Endothelial cell of umbilical vein (primary cell): Measurements from ENCODE around the gene MYO9A. TPM values are rescaled to one million over a fixed set of nuclear protein-coding genes. Genes with fewer than 3 reads are reported as not detected.

Experiments used
- BruUV-seq: library from RNA; stranded (reverse); fragments of 400-500 nt; replicated peaks from 2 replicates; lab custom pipeline; 2021; lab: Mats Ljungman, UMichigan
- CTCF ChIA-PET: fragments of 300-600, 350-600 bp; sonication (Branson Sonifier 250); formaldehyde crosslinking; loops from one replicate; lab custom pipeline; 2021; ENCODE audit warnings: antibody characterized with exemption, inconsistent platforms; lab: Charles Lee
- POLR2A ChIA-PET: fragments of 300-600, 350-600 bp; sonication (Branson Sonifier 250); formaldehyde crosslinking; loops from one replicate; lab custom pipeline; 2021; ENCODE audit warnings: antibody characterized with exemption, inconsistent platforms; lab: Charles Lee
- DNase-seq: peaks from one replicate; pipeline ENCODE4 v3.0.0-alpha.2; 2011; ENCODE audit warnings: low read depth, low spot score
- FAIRE-seq: peaks from 2 replicates; lab custom pipeline; 2011; peaks lifted over from hg19 to GRCh38; lab: Jason Lieb, UNC
- H2AFZ ChIP-seq: 2 replicates; pipeline ENCODE4 v1.6.0; 2012; ENCODE audit warnings: low read depth, low read length, control low read depth, inconsistent platforms
- H3K27ac ChIP-seq: 2 replicates; pipeline ENCODE4 v1.5.1; 2011; ENCODE audit warnings: low read depth, mild to moderate bottlenecking, control low read depth, low read length, moderate library complexity; ENCODE audit not compliant: insufficient read depth
- H3K27me3 ChIP-seq, 2 experiments: 2 replicates each; pipeline versions ENCODE4 v1.6.0 to v1.6.1; 2011; ENCODE audit warnings: low read length in 2 of 2, mixed read lengths in 1 of 2; ENCODE audit not compliant: control insufficient read depth in 2 of 2, insufficient read depth in 2 of 2
- H3K36me3 ChIP-seq, 2 experiments: 2 replicates in 1 of 2; 3 replicates in 1 of 2; pipeline ENCODE4 v1.5.1; 2011; ENCODE audit warnings: low read length in 2 of 2, mild to moderate bottlenecking in 1 of 2, moderate library complexity in 1 of 2; ENCODE audit not compliant: control insufficient read depth in 2 of 2, insufficient read depth in 2 of 2; ENCODE audit errors: extremely low read depth in 1 of 2
- H3K4me1 ChIP-seq: 3 replicates; pipeline ENCODE4 v1.5.1; 2011; ENCODE audit warnings: mild to moderate bottlenecking, low read length; ENCODE audit not compliant: control insufficient read depth, insufficient read depth; ENCODE audit errors: extremely low read depth
- H3K4me2 ChIP-seq: 2 replicates; pipeline ENCODE4 v1.6.1; 2011; ENCODE audit warnings: low read length, control low read depth, mixed read lengths; ENCODE audit not compliant: insufficient read depth
- H3K4me3 ChIP-seq, 3 experiments: fragments of 200-600 bp in 1 of 3; sonication (generic), shearing (Covaris generic) in 1 of 3; replicated peaks in 1 of 3; 2 replicates each; pipeline ENCODE4 v1.5.1; 2011 to 2016; ENCODE audit warnings: control low read depth in 3 of 3, low read length in 3 of 3, mild to moderate bottlenecking in 2 of 3, inconsistent platforms in 1 of 3, low read depth in 1 of 3, moderate library complexity in 1 of 3; ENCODE audit not compliant: insufficient read depth in 1 of 3
- H3K79me2 ChIP-seq: 2 replicates; pipeline ENCODE4 v1.6.0; 2012; ENCODE audit warnings: low read length, inconsistent platforms; ENCODE audit not compliant: control insufficient read depth, insufficient read depth
- H3K9ac ChIP-seq: replicated peaks from 2 replicates; pipeline ENCODE3; 2011; ENCODE audit warnings: low read length, control low read depth; ENCODE audit not compliant: insufficient read depth; ENCODE audit errors: extremely low read depth
- H3K9me1 ChIP-seq: replicated peaks from 3 replicates; pipeline ENCODE4 v1.6.0; 2011; ENCODE audit warnings: mild to moderate bottlenecking, low read length; ENCODE audit not compliant: control insufficient read depth, insufficient read depth; ENCODE audit errors: extremely low read depth
- H3K9me3 ChIP-seq: replicated peaks from 2 replicates; pipeline ENCODE4 v1.5.1; 2012; ENCODE audit warnings: low read length, inconsistent platforms; ENCODE audit not compliant: control insufficient read depth, insufficient read depth
- H4K20me1 ChIP-seq: replicated peaks from 2 replicates; pipeline ENCODE3; 2011; ENCODE audit warnings: mild to moderate bottlenecking, low read length; ENCODE audit not compliant: control insufficient read depth, insufficient read depth; ENCODE audit errors: extremely low read depth
- FOS ChIP-seq: IDR thresholded peaks from 2 replicates; pipeline ENCODE4 v1.6.1; 2011; ENCODE audit warnings: mild to moderate bottlenecking, low read length, moderate library complexity, borderline replicate concordance; ENCODE audit not compliant: insufficient read depth
- GATA2 ChIP-seq: IDR thresholded peaks from 2 replicates; pipeline ENCODE4 v1.7.0; 2011; ENCODE audit warnings: low read depth, mild to moderate bottlenecking, moderate library complexity, mixed read lengths, low read length; ENCODE audit not compliant: insufficient read length, insufficient read depth
- JUN ChIP-seq: IDR thresholded peaks from 2 replicates; pipeline ENCODE4 v1.6.1; 2011; ENCODE audit warnings: borderline replicate concordance, low read depth; ENCODE audit not compliant: insufficient read length, insufficient read depth
- MAX ChIP-seq: IDR thresholded peaks from 2 replicates; pipeline ENCODE4 v1.6.1; 2011; ENCODE audit not compliant: insufficient read depth, insufficient read length
- POLR2A ChIP-seq: IDR thresholded peaks from 2 replicates; pipeline ENCODE4 v1.6.1; 2012; ENCODE audit warnings: low read depth, mild to moderate bottlenecking, control low read depth, low read length
- POLR2AphosphoS5 ChIP-seq: IDR thresholded peaks from 2 replicates; pipeline ENCODE4 v1.6.1; 2012; ENCODE audit warnings: low read depth, mild to moderate bottlenecking, control low read depth, low read length, moderate library complexity; ENCODE audit not compliant: insufficient read depth
- dilution Hi-C: fragments of 300-500 bp; cut with MboI; formaldehyde crosslinking; loops from one replicate; pipeline ENCODE4 v1.15.0; 2019; ENCODE audit warnings: low sequenced_read_pairs; ENCODE audit not compliant: extremely low pct_ligation_motif_present
- intact Hi-C: fragments of 100-400 bp; cut with micrococcal nuclease; formaldehyde crosslinking; loops from one replicate; pipeline ENCODE4 v1.10.0; 2022
- polyA plus RNA-seq, 4 experiments: library from polyadenylated mRNA; depleted of rRNA in 3 of 4; stranded (reverse) in 3 of 4; unstranded in 1 of 4; fragments of >200 nt; gene quantifications; 2 replicates each; pipeline versions ENCODE4 v1.2.1 to v1.2.3, GENCODE V29; 2011 to 2012; ENCODE audit warnings: missing spikeins in 1 of 4
- total RNA-seq: library from RNA; stranded (reverse); gene quantifications from 2 replicates; pipeline ENCODE4 v1.2.3, GENCODE V29; 2021

Gene MYO9A
- total and polyA plus RNA-seq, 2 donors (not counting 3 experiments of a cell fraction or from before 2014, with no cell fraction given), result 6.4 to 30.3 TPM

- Histone ChIP-seq H3K4me3 (no peak overlapping the region), H3K4me2 (no peak overlapping the region), H3K27ac (peak overlapping the region; percentile 76), H3K9ac (no peak overlapping the region), H3K9me1 (no peaks in the 10 kb centered on the region), H3K36me3 (no peaks in the 10 kb centered on the region), H3K4me1 (peaks cover 47% of the 10 kb centered on the region), H3K79me2 (no peaks in the 10 kb centered on the region), H4K20me1 (no peaks in the 10 kb centered on the region), H3K27me3 (no peaks in the 10 kb centered on the region), H2AFZ (peak overlapping the region; percentile 15), H3K9me3 (no peaks in the 10 kb centered on the region)
- dilution Hi-C loops, result no loop called here
- FAIRE-seq (no peak), DNase-seq (peak; percentile 27)
- intact Hi-C loops, result loop anchor here (2.0 kb wide), 1 partner anchor 29 kb away; no protein-coding TSS in a partner anchor
- no TSS peak for BruUV-seq
- TF ChIP-seq POLR2AphosphoS5 (peak; percentile 50), GATA2 (peak; percentile 56), FOS (peak; percentile 46), JUN (no peak)
- ChIA-PET POLR2A (interaction anchor here (1.0 to 1.5 kb wide), 2 partner anchors 10 to 37 kb away, joined by 3 to 5 read pairs; no protein-coding TSS in a partner anchor), CTCF (interaction anchor here (1.7 to 4.1 kb wide), 4 partner anchors 9 to 45 kb away, joined by 7 to 50 read pairs (median 19); no protein-coding TSS in a partner anchor)
These were observed 327.9 kb downstream of the MYO9A start for GRCh38 chr15:71790081-71790480.

- ChIA-PET POLR2A (interaction anchor here (1.5 kb wide), 1 partner anchor 37 kb away, joined by 5 read pairs; no protein-coding TSS in a partner anchor), CTCF (interaction anchor here (1.1 to 4.1 kb wide), 8 partner anchors 9 to 345 kb away, joined by 3 to 50 read pairs (median 10); no protein-coding TSS in a partner anchor)
- Histone ChIP-seq H3K79me2 (no peaks in the 10 kb centered on the region), H3K9me1 (no peaks in the 10 kb centered on the region), H3K4me3 (no peak overlapping the region), H3K36me3 (no peaks in the 10 kb centered on the region), H3K9me3 (no peaks in the 10 kb centered on the region), H3K27me3 (no peaks in the 10 kb centered on the region), H3K27ac (peak overlapping the region; percentile 76), H3K9ac (no peak overlapping the region), H4K20me1 (no peaks in the 10 kb centered on the region), H3K4me2 (no peak overlapping the region), H3K4me1 (peaks cover 47% of the 10 kb centered on the region), H2AFZ (no peak overlapping the region)
- intact Hi-C loops, result loop anchor here (2.0 kb wide), 1 partner anchor 29 kb away; no protein-coding TSS in a partner anchor
- dilution Hi-C loops, result no loop called here
- TF ChIP-seq POLR2A, result no peak
- TF ChIP-seq MAX, result peak; percentile 41
- DNase-seq (no peak), FAIRE-seq (no peak)
- BruUV-seq, result no TSS peak
These were observed 328.3 kb downstream of the MYO9A start for GRCh38 chr15:71789616-71790015.
